ENCODE data around the gene CROCC. TPM values are rescaled to one million over a fixed set of nuclear protein-coding genes. Genes with fewer than 3 reads are reported as not detected.
"Not testable (repeated sequence)": the region's sequence is repeated elsewhere in the genome, so short reads cannot be mapped to it uniquely, and the experiment has no call there.

Gene CROCC
- total RNA-seq, result 10 to 100 TPM; 14.7 to 35.4 TPM
- polyA plus RNA-seq (ENCODE audit: insufficient read length in 2 of 2), result 10 to 100 TPM; 52.2 to 58.3 TPM
- long read RNA-seq, donor 1, partial matches to known transcripts, result 5 of 11 reads
- long read RNA-seq, donor 1, other reads (novel, unspliced or antisense), result 5 of 11 reads
- long read RNA-seq, donor 2, result 0 reads
- long read RNA-seq, donor 3, result 0 reads
- long read RNA-seq, donor 4, partial matches to known transcripts, result 759 of 954 reads
- long read RNA-seq, donor 4, other reads (novel, unspliced or antisense), result 195 of 954 reads

GRCh38 chr1:16921391-16922185 is at the start of gene CROCC:
TSS of gene CROCC (plus strand) at chr1:16921931. CDS start at chr1:16922019, 88 bp downstream.
- peak within 1 kb of the TSS; percentile 26 for H3K4me3 ChIP-seq (ENCODE audit: low read depth, low read length)
- 13% methylated on average over 17 of the region's 17 CpGs for WGBS (ENCODE audit: insufficient coverage)
- H3K27ac ChIP-seq (ENCODE audit: low read depth, low read length), result no peak within 1 kb of the TSS
- H3K4me1 ChIP-seq (ENCODE audit: control insufficient read depth, insufficient read depth, low read length), result peaks cover 55% of the 10 kb centered on the region
- H3K27me3 ChIP-seq (ENCODE audit: control insufficient read depth, insufficient read depth, low read length), result no peaks in the 10 kb centered on the region
- H3K36me3 ChIP-seq (ENCODE audit: control insufficient read depth, insufficient read depth, low read length), result peaks cover 17% of the 10 kb centered on the region
- H3K9me3 ChIP-seq (ENCODE audit: control insufficient read depth, insufficient read depth, low read length), result no peaks in the 10 kb centered on the region
- peak in 2 of 6 donors; percentile 87 to 89 for DNase-seq (ENCODE audit: low read depth in 4 of 6, low spot score in 6 of 6)

GRCh38 chr1:16872152-16873075 is 49.3 kb upstream of the CROCC start:
- not testable (repeated sequence) for H3K4me3 ChIP-seq (ENCODE audit: low read depth, low read length); H3K27ac ChIP-seq (ENCODE audit: low read depth, low read length); H3K36me3 ChIP-seq (ENCODE audit: control insufficient read depth, insufficient read depth, low read length); H3K9me3 ChIP-seq (ENCODE audit: control insufficient read depth, insufficient read depth, low read length)
- WGBS (ENCODE audit: insufficient coverage), result 24% methylated on average over 40 of the region's 66 CpGs
- H3K27me3 ChIP-seq (ENCODE audit: control insufficient read depth, insufficient read depth, low read length), result peaks cover 17% of the 10 kb centered on the region
- DNase-seq (ENCODE audit: low read depth in 4 of 6, low spot score in 6 of 6), result peak in 4 of 6 donors; percentile 24 to 82 (median 70)
- peaks cover 16% of the 10 kb centered on the region for H3K4me1 ChIP-seq (ENCODE audit: control insufficient read depth, insufficient read depth, low read length)

GRCh38 chr1:16873076-16873879 is 48.5 kb upstream of the CROCC start:
- H3K4me1 ChIP-seq (ENCODE audit: control insufficient read depth, insufficient read depth, low read length), result peaks cover 16% of the 10 kb centered on the region
- peak in 2 of 6 donors; percentile 79 for DNase-seq (ENCODE audit: low read depth in 4 of 6, low spot score in 6 of 6)
- H3K4me3 ChIP-seq (ENCODE audit: low read depth, low read length); H3K9me3 ChIP-seq (ENCODE audit: control insufficient read depth, insufficient read depth, low read length); H3K27ac ChIP-seq (ENCODE audit: low read depth, low read length); H3K36me3 ChIP-seq (ENCODE audit: control insufficient read depth, insufficient read depth, low read length): not testable (repeated sequence)
- H3K27me3 ChIP-seq (ENCODE audit: control insufficient read depth, insufficient read depth, low read length), result peaks cover 17% of the 10 kb centered on the region
- 17% methylated on average over 17 of the region's 52 CpGs for WGBS (ENCODE audit: insufficient coverage)

- WGBS (ENCODE audit: insufficient coverage), result 28% methylated on average over 11 of the region's 35 CpGs
- H3K27me3 ChIP-seq (ENCODE audit: control insufficient read depth, insufficient read depth, low read length), result peaks cover 17% of the 10 kb centered on the region
These were observed 46.6 kb upstream of the CROCC start for GRCh38 chr1:16874968-16875765.

GRCh38 chr1:16881742-16882141 is 40.0 kb upstream of the CROCC start:
- H3K4me1 ChIP-seq (ENCODE audit: control insufficient read depth, insufficient read depth, low read length); H3K4me3 ChIP-seq (ENCODE audit: low read depth, low read length); H3K27ac ChIP-seq (ENCODE audit: low read depth, low read length); H3K27me3 ChIP-seq (ENCODE audit: control insufficient read depth, insufficient read depth, low read length); DNase-seq (ENCODE audit: low read depth in 4 of 6, low spot score in 6 of 6); H3K36me3 ChIP-seq (ENCODE audit: control insufficient read depth, insufficient read depth, low read length); H3K9me3 ChIP-seq (ENCODE audit: control insufficient read depth, insufficient read depth, low read length): not testable (repeated sequence)
- 100% methylated on average over 1 of the region's 1 CpG for WGBS (ENCODE audit: insufficient coverage)

More at GRCh38 chr1:16874968-16875765, 46.6 kb upstream of the CROCC start:
- peaks cover 16% of the 10 kb centered on the region for H3K4me1 ChIP-seq (ENCODE audit: control insufficient read depth, insufficient read depth, low read length)
- not testable (repeated sequence) for H3K36me3 ChIP-seq (ENCODE audit: control insufficient read depth, insufficient read depth, low read length); H3K9me3 ChIP-seq (ENCODE audit: control insufficient read depth, insufficient read depth, low read length); H3K4me3 ChIP-seq (ENCODE audit: low read depth, low read length); H3K27ac ChIP-seq (ENCODE audit: low read depth, low read length)
- DNase-seq (ENCODE audit: low read depth in 4 of 6, low spot score in 6 of 6), result peak in 1 of 6 donors; percentile 70

GRCh38 chr1:16882986-16883385 is 38.7 kb upstream of the CROCC start:
- peak overlapping the region; percentile 40 for H3K27ac ChIP-seq (ENCODE audit: low read depth, low read length)

GRCh38 chr1:16884487-16884886 is 37.2 kb upstream of the CROCC start:
- not testable (repeated sequence) for H3K36me3 ChIP-seq (ENCODE audit: control insufficient read depth, insufficient read depth, low read length); H3K4me1 ChIP-seq (ENCODE audit: control insufficient read depth, insufficient read depth, low read length); H3K27me3 ChIP-seq (ENCODE audit: control insufficient read depth, insufficient read depth, low read length); H3K27ac ChIP-seq (ENCODE audit: low read depth, low read length); DNase-seq (ENCODE audit: low read depth in 4 of 6, low spot score in 6 of 6); H3K4me3 ChIP-seq (ENCODE audit: low read depth, low read length); H3K9me3 ChIP-seq (ENCODE audit: control insufficient read depth, insufficient read depth, low read length)
- 81% methylated on average over 1 of the region's 5 CpGs for WGBS (ENCODE audit: insufficient coverage)

More at GRCh38 chr1:16882986-16883385, 38.7 kb upstream of the CROCC start:
- Histone ChIP-seq H3K4me3 (ENCODE audit: low read depth, low read length) (no peak overlapping the region), H3K9me3 (ENCODE audit: control insufficient read depth, insufficient read depth, low read length) (no peaks in the 10 kb centered on the region), H3K27me3 (ENCODE audit: control insufficient read depth, insufficient read depth, low read length) (no peaks in the 10 kb centered on the region), H3K36me3 (ENCODE audit: control insufficient read depth, insufficient read depth, low read length) (no peaks in the 10 kb centered on the region), H3K4me1 (ENCODE audit: control insufficient read depth, insufficient read depth, low read length) (no peaks in the 10 kb centered on the region)
- 52% methylated on average over 2 of the region's 4 CpGs for WGBS (ENCODE audit: insufficient coverage)
- DNase-seq (ENCODE audit: low read depth in 4 of 6, low spot score in 6 of 6), result no peak

GRCh38 chr1:16886860-16887605 is 34.7 kb upstream of the CROCC start:
- H3K4me3 ChIP-seq (ENCODE audit: low read depth, low read length), result no peak overlapping the region
- H3K9me3 ChIP-seq (ENCODE audit: control insufficient read depth, insufficient read depth, low read length), result no peaks in the 10 kb centered on the region
- H3K27ac ChIP-seq (ENCODE audit: low read depth, low read length), result no peak overlapping the region
- peaks cover 12% of the 10 kb centered on the region for H3K4me1 ChIP-seq (ENCODE audit: control insufficient read depth, insufficient read depth, low read length)
- DNase-seq (ENCODE audit: low read depth in 4 of 6, low spot score in 6 of 6), result no peak
- H3K27me3 ChIP-seq (ENCODE audit: control insufficient read depth, insufficient read depth, low read length), result no peaks in the 10 kb centered on the region
- no peaks in the 10 kb centered on the region for H3K36me3 ChIP-seq (ENCODE audit: control insufficient read depth, insufficient read depth, low read length)
- WGBS (ENCODE audit: insufficient coverage), result 89% methylated on average over 19 of the region's 20 CpGs
